Peyer's patch (tissue), 4 donors: Measurements from ENCODE around the gene TNS3.
"Not testable (repeated sequence)": the region's sequence is repeated elsewhere in the genome, so short reads cannot be mapped to it uniquely, and the experiment has no call there.

ENCODE experiments used
- POLR2A ChIP-seq, 2 donors: fragments of 450-650 bp; IDR thresholded peaks; one replicate each; pipeline ENCODE4 v1.5.1; 2017; ENCODE audit warnings: antibody characterized with exemption in 2 of 2, mild to moderate bottlenecking in 2 of 2, moderate library complexity in 2 of 2
- TF ChIP-seq, protein P1 (sequence below), 6 experiments: fragments of 450-650 bp in 4 of 6; fragments of 200-600 bp in 2 of 6; sonication (generic) in 1 of 6; IDR thresholded peaks; one replicate each; pipeline ENCODE4 v1.5.1; 2017 to 2019; ENCODE audit warnings: antibody characterized with exemption in 6 of 6, mild to moderate bottlenecking in 3 of 6, moderate library complexity in 1 of 6

DNA sequence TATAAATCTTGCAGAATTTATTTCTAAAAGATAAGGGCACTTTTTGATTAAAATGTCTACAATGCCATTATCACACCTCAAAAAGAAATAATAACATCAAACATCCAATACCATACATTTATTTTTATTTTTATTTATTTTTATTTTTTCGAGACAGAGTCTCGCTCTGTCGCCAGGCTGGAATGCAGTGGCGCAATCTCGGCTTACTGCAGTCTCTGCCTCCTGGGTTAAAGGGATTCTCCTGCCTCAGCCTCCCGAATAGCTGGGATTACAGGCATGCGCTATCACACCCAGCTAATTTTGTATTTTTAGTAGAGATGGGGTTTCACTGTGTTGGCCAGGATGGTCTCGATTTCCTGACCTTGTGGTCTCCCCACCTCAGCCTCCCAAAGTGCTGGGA is 140.9 kb downstream of the TNS3 start:
- TF ChIP-seq, protein P1, sequence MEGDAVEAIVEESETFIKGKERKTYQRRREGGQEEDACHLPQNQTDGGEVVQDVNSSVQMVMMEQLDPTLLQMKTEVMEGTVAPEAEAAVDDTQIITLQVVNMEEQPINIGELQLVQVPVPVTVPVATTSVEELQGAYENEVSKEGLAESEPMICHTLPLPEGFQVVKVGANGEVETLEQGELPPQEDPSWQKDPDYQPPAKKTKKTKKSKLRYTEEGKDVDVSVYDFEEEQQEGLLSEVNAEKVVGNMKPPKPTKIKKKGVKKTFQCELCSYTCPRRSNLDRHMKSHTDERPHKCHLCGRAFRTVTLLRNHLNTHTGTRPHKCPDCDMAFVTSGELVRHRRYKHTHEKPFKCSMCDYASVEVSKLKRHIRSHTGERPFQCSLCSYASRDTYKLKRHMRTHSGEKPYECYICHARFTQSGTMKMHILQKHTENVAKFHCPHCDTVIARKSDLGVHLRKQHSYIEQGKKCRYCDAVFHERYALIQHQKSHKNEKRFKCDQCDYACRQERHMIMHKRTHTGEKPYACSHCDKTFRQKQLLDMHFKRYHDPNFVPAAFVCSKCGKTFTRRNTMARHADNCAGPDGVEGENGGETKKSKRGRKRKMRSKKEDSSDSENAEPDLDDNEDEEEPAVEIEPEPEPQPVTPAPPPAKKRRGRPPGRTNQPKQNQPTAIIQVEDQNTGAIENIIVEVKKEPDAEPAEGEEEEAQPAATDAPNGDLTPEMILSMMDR (IDR thresholded peaks at IDR 0.05), result not testable (repeated sequence)
- not testable (repeated sequence) for TF ChIP-seq POLR2A (IDR thresholded peaks at IDR 0.05)
